Spleen (tissue), 7 donors: ENCODE measurements around the gene TTC28.

Experiments used
- CTCF ChIP-seq, 11 experiments: fragments of 200-600 bp in 7 of 11; fragments of 450-650 bp in 4 of 11; sonication (generic) in 4 of 11; IDR thresholded peaks in 8 of 11; conservative IDR thresholded peaks in 3 of 11; 1 replicate in 7 of 11; 2 replicates in 4 of 11; pipeline versions ENCODE4 v1.4.0 to v1.8.0; 2016 to 2021; ENCODE audit warnings: antibody characterized with exemption in 11 of 11, inconsistent platforms in 4 of 11, mild to moderate bottlenecking in 1 of 11
- POLR2A ChIP-seq, 3 donors: fragments of 450-650 bp; IDR thresholded peaks; one replicate each; pipeline ENCODE4 v1.5.1; 2017; ENCODE audit warnings: antibody characterized with exemption in 3 of 3, mild to moderate bottlenecking in 1 of 3
- POLR2AphosphoS5 ChIP-seq, 3 donors: sonication (generic); formaldehyde crosslinking; IDR thresholded peaks; one replicate each; pipeline ENCODE4 v1.5.1; 2017; ENCODE audit warnings: antibody characterized with exemption in 3 of 3
- donor health status: DM: no; HTN: no; CAD: no; lungs with moderate emphysema.
- donor health status: DM: no; HTN: no; CAD: no.
- donor health status: DM: no; HTN: no; CAD: no.

- TF ChIP-seq CTCF (IDR thresholded peaks at IDR 0.05 in 8 of 11, conservative IDR thresholded peaks at IDR 0.05 in 3 of 11) (no peak), POLR2AphosphoS5 (IDR thresholded peaks at IDR 0.05) (no peak), POLR2A (IDR thresholded peaks at IDR 0.05) (no peak)
These were observed 230.6 kb downstream of the TTC28 start for GRCh38 chr22:28449041-28449440.
